M059J (cell line): ENCODE results near the gene CLEC3B. TPM values are rescaled to one million over a fixed set of nuclear protein-coding genes. Genes with fewer than 3 reads are reported as not detected.
"Not testable (repeated sequence)": the region's sequence is repeated elsewhere in the genome, so short reads cannot be mapped to it uniquely, and the experiment has no call there.

ENCODE experiments used
- DNase-seq: peaks from one replicate; pipeline ENCODE4 v3.0.0-alpha.2; 2012; ENCODE audit warnings: low read depth
- total RNA-seq: library from RNA; depleted of rRNA; stranded (reverse); fragments of >200 nt; shearing (Covaris generic); gene quantifications from 2 replicates; pipeline ENCODE4 v1.2.3, GENCODE V29; 2014; rRNA removed

The CLEC3B gene
- total RNA-seq, 1 experiment from 2014 or later, result not detected

GRCh38 chr3:45066109-45066801 is 40.2 kb downstream of the CLEC3B start:
- DNase-seq, result peak; percentile 83

GRCh38 chr3:45067486-45067885 is 41.4 kb downstream of the CLEC3B start:
- no peak for DNase-seq

- DNase-seq, result peak; percentile 62
These were observed 41.8 kb downstream of the CLEC3B start for GRCh38 chr3:45067941-45068340.

GRCh38 chr3:45071075-45071474 is 45.0 kb downstream of the CLEC3B start:
- DNase-seq, result no peak

GRCh38 chr3:45075821-45076625 is 49.9 kb downstream of the CLEC3B start:
- no peak for DNase-seq

GRCh38 chr3:45078256-45078655 is 52.2 kb downstream of the CLEC3B start:
- not testable (repeated sequence) for DNase-seq

GRCh38 chr3:45078910-45079522 is 52.9 kb downstream of the CLEC3B start:
- DNase-seq, result peak; percentile 33

- no peak for DNase-seq
These were observed 53.6 kb downstream of the CLEC3B start for GRCh38 chr3:45079715-45080114.

- no peak for DNase-seq
These were observed 54.7 kb downstream of the CLEC3B start for GRCh38 chr3:45080824-45081223.

GRCh38 chr3:45081506-45082141 is 55.5 kb downstream of the CLEC3B start:
- DNase-seq, result no peak

- no peak for DNase-seq
These were observed 56.0 kb downstream of the CLEC3B start for GRCh38 chr3:45082142-45082538.

GRCh38 chr3:45083023-45083422 is 56.9 kb downstream of the CLEC3B start:
- DNase-seq, result no peak

- peak; percentile 52 for DNase-seq
These were observed 58.3 kb downstream of the CLEC3B start for GRCh38 chr3:45084361-45084760.

GRCh38 chr3:45084820-45085816 is 59.0 kb downstream of the CLEC3B start:
- peak; percentile 96 for DNase-seq

Other genes starting within 250 kb of the CLEC3B start
- gene TMEM42, start 164.4 kb upstream of the CLEC3B start, total RNA-seq, result 9.4 and 10.6 TPM in 2 replicates
- gene TGM4, start 151.7 kb upstream of the CLEC3B start, total RNA-seq, result not detected in 2 replicates
- gene ZDHHC3, start 50.1 kb upstream of the CLEC3B start, total RNA-seq, result 56.7 and 58.1 TPM in 2 replicates
- gene EXOSC7, start 50.1 kb upstream of the CLEC3B start, total RNA-seq, result 43.4 and 45.1 TPM in 2 replicates
- 23.7 and 33.5 TPM in 2 replicates for gene CDCP1, start 120.1 kb downstream of the CLEC3B start, total RNA-seq
- 191 and 272 TPM in 2 replicates for gene TMEM158, start 200.0 kb downstream of the CLEC3B start, total RNA-seq